ENCODE results near the gene PLXNA2.

GRCh38 chr1:208227366-208227765, 16.8 kb downstream of the PLXNA2 start:
- TF ChIP-seq, protein P1, sequence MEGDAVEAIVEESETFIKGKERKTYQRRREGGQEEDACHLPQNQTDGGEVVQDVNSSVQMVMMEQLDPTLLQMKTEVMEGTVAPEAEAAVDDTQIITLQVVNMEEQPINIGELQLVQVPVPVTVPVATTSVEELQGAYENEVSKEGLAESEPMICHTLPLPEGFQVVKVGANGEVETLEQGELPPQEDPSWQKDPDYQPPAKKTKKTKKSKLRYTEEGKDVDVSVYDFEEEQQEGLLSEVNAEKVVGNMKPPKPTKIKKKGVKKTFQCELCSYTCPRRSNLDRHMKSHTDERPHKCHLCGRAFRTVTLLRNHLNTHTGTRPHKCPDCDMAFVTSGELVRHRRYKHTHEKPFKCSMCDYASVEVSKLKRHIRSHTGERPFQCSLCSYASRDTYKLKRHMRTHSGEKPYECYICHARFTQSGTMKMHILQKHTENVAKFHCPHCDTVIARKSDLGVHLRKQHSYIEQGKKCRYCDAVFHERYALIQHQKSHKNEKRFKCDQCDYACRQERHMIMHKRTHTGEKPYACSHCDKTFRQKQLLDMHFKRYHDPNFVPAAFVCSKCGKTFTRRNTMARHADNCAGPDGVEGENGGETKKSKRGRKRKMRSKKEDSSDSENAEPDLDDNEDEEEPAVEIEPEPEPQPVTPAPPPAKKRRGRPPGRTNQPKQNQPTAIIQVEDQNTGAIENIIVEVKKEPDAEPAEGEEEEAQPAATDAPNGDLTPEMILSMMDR (IDR thresholded peaks at IDR 0.05; ENCODE audit: borderline replicate concordance, extremely low read depth, low read length, poor library complexity, severe bottlenecking): no peak
- no peak for TF ChIP-seq EZH2 (IDR thresholded peaks at IDR 0.05; ENCODE audit: borderline replicate concordance, low read depth, low read length, severe bottlenecking)
